Lung (tissue), 12 donors: ENCODE results near the gene SLCO3A1. TPM values are rescaled to one million over a fixed set of nuclear protein-coding genes. Genes with fewer than 3 reads are reported as not detected.

Experiments
- ATAC-seq: fragments of 200-7000 bp; cut with Tn5 transposase; one replicate; pipeline ENCODE4 v1.9.1; 2020; ENCODE audit warnings: moderate number of reproducible peaks; ENCODE audit not compliant: insufficient read depth, low FRiP score
- DNase-seq, 3 donors: peaks; one replicate each; pipeline ENCODE4 v3.0.0-alpha.2; 2013 to 2017
- H3K27ac ChIP-seq, 2 donors: one replicate each; pipeline ENCODE4 v1.5.1; 2013; ENCODE audit warnings: mild to moderate bottlenecking in 2 of 2, moderate library complexity in 2 of 2, control low read depth in 1 of 2, inconsistent platforms in 1 of 2, low read depth in 1 of 2, low read length in 1 of 2
- H3K27me3 ChIP-seq, 3 donors: one replicate each; pipeline ENCODE4 v1.5.1; 2013; ENCODE audit warnings: low read length in 2 of 3; ENCODE audit not compliant: control insufficient read depth in 3 of 3, insufficient read depth in 3 of 3
- H3K36me3 ChIP-seq, 4 donors: one replicate each; pipeline ENCODE4 v1.5.1; 2013; ENCODE audit warnings: low read length in 4 of 4, mild to moderate bottlenecking in 1 of 4, moderate library complexity in 1 of 4; ENCODE audit not compliant: control insufficient read depth in 4 of 4, insufficient read depth in 4 of 4
- H3K4me1 ChIP-seq, 5 donors: one replicate each; pipeline ENCODE4 v1.5.1; 2013; ENCODE audit warnings: low read length in 5 of 5, mild to moderate bottlenecking in 2 of 5, moderate library complexity in 1 of 5; ENCODE audit not compliant: control insufficient read depth in 5 of 5, insufficient read depth in 5 of 5
- H3K4me3 ChIP-seq: one replicate; pipeline ENCODE4 v1.5.1; 2013; ENCODE audit warnings: mild to moderate bottlenecking, control low read depth, moderate library complexity
- H3K9ac ChIP-seq, 2 donors: one replicate each; pipeline ENCODE4 v1.5.1; 2013; ENCODE audit warnings: low read length in 2 of 2, control low read depth in 1 of 2; ENCODE audit not compliant: insufficient read depth in 1 of 2
- H3K9me3 ChIP-seq, 4 donors: one replicate each; pipeline ENCODE4 v1.5.1; 2013; ENCODE audit warnings: low read length in 3 of 4, mild to moderate bottlenecking in 1 of 4, moderate library complexity in 1 of 4; ENCODE audit not compliant: control insufficient read depth in 4 of 4, insufficient read depth in 3 of 4
- WGBS, 2 donors: extraction: QIAGEN DNeasy Blood & Tissue Kit; methylation state at CpG; one replicate each; pipeline ENCODE4 v1.1.7; 2013; 5-methylcytosine and 5-hydroxymethylcytosine counted together
- polyA plus RNA-seq, 2 donors: library from polyadenylated mRNA; stranded (reverse); fragments of 200-250 nt; gene quantifications; one replicate each; pipeline ENCODE4 v1.2.1, GENCODE V29; 2013
- total RNA-seq, 2 donors: library from RNA; depleted of rRNA in 1 of 2; stranded (reverse); fragments of >200 nt in 1 of 2; gene quantifications; one replicate each; pipeline ENCODE4 v1.2.1, GENCODE V29; 2014 to 2021
- TF ChIP-seq, protein P1 (sequence below): IDR thresholded peaks from 2 replicates; pipeline ENCODE4 v1.5.1; 2012; ENCODE audit warnings: mild to moderate bottlenecking; ENCODE audit errors: control extremely low read depth, extremely low read depth
- donor health status: control.
- donor health status: control.
- donor health status: Bipolar disorder and iron deficiency.
- donor health status: healthy.
- donor health status: DM: yes; HTN: yes; CAD: no.

Gene SLCO3A1
- total and polyA plus RNA-seq, 4 donors = 20.5 to 56.3 (median 33.5) TPM

DNA sequence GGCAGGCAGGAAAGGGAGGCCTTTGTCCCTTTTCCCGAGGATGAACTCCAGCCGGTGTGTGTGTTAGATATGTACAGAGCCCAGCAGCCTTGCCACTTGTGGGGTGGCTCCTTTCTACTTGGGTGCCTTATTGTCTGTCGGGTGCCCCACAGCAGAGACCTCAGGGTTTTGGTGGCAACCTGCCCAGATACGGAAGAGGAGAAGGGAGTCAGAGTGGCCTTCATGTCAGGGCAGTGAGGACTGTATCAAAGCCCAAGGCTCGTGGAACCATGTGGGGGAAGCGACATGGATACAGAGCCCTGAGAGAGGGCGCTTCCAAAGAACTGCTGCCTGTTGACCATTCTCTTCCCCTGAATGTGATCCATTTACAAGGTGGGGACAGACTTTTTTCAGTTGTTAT, 166.2 kb downstream of the SLCO3A1 start:
- Histone ChIP-seq H3K4me3 (no peak overlapping the region), H3K27ac (no peak overlapping the region), H3K36me3 (no peaks in the 10 kb centered on the region), H3K9me3 (no peaks in the 10 kb centered on the region), H3K4me1 (peaks cover 0 to 25% (median 0%) of the 10 kb centered on the region in 5 donors), H3K9ac (no peak overlapping the region), H3K27me3 (no peaks in the 10 kb centered on the region)
- DNase-seq (no peak), ATAC-seq (no peak)
- TF ChIP-seq, protein P1, sequence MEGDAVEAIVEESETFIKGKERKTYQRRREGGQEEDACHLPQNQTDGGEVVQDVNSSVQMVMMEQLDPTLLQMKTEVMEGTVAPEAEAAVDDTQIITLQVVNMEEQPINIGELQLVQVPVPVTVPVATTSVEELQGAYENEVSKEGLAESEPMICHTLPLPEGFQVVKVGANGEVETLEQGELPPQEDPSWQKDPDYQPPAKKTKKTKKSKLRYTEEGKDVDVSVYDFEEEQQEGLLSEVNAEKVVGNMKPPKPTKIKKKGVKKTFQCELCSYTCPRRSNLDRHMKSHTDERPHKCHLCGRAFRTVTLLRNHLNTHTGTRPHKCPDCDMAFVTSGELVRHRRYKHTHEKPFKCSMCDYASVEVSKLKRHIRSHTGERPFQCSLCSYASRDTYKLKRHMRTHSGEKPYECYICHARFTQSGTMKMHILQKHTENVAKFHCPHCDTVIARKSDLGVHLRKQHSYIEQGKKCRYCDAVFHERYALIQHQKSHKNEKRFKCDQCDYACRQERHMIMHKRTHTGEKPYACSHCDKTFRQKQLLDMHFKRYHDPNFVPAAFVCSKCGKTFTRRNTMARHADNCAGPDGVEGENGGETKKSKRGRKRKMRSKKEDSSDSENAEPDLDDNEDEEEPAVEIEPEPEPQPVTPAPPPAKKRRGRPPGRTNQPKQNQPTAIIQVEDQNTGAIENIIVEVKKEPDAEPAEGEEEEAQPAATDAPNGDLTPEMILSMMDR = no peak
- WGBS, 2 donors = 84 to 94% methylated on average over 7 of the region's 7 CpGs

DNA sequence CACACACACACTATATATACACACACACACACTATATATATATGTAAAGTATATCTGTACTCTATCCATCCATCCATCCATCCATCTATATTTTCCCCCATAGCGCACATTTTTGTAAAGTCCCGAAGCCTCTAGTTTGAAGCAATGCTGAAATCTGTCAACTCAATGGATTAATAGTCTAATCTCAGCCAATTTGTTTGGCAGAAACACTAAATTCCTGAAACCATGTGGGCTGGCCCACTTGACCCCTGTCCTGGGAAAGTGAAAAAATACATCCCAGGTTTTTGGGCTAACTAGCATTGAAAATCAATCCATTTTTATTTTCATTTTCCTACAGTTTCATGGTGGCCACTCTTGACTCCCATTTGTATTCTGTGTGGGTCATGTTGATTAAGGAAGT, 166.7 kb downstream of the SLCO3A1 start:
- no peaks in the 10 kb centered on the region for H3K36me3 ChIP-seq
- H3K9me3 ChIP-seq = no peaks in the 10 kb centered on the region
- no peak for ATAC-seq
- no peaks in the 10 kb centered on the region for H3K27me3 ChIP-seq
- 79 to 96% methylated on average over 2 of the region's 2 CpGs for WGBS, 2 donors
- TF ChIP-seq, protein P1 = no peak
- no peak overlapping the region for H3K4me3 ChIP-seq
- H3K27ac ChIP-seq = no peak overlapping the region
- no peak for DNase-seq
- H3K9ac ChIP-seq = no peak overlapping the region
- peaks cover 0 to 25% (median 0%) of the 10 kb centered on the region in 5 donors for H3K4me1 ChIP-seq

DNA sequence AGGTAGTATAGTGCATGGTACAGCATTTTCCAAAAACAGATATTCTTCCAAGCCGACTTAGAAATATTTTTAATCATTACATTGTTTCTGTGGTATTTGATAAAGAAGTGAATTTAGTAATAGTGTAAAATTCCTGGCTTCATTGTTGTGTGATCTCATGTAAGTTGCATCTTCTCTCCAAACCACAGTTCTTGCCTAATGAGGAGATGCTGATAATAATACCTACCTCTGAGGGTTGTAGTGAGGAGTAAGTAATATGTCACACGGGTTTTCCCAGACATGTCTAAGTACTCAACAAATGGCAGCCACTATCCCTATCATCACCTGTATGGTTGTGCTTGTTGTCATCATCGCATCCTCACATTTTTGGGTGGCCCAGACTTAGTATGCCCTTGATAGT, 167.3 kb downstream of the SLCO3A1 start:
- Histone ChIP-seq H3K9ac (no peak overlapping the region), H3K4me1 (peaks cover 0 to 27% (median 5%) of the 10 kb centered on the region in 5 donors), H3K9me3 (no peaks in the 10 kb centered on the region), H3K36me3 (no peaks in the 10 kb centered on the region), H3K27ac (no peak overlapping the region), H3K4me3 (no peak overlapping the region), H3K27me3 (no peaks in the 10 kb centered on the region)
- ATAC-seq (peak; percentile 12), DNase-seq (no peak)
- 84 to 92% methylated on average over 3 of the region's 3 CpGs for WGBS, 2 donors
- TF ChIP-seq, protein P1 = no peak

DNA sequence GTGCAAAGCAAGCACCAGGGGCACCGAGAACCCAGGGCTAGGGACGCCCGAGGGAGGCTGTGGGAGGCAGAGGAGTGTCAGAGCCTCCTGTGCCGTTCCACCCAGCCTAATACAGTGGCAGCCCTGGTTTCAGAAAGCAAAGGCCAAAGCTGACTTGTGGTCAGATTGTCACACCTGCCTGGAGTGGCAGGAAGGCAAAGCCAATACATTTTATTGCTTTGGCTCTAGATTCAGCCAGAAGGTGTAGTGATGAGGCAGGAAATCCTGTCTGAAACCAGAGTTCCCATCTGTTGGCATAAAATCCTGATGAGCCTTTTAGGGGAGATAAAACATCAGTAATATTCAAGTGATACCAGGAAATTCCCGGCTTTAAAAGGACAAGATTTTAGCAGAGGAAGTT, 168.3 kb downstream of the SLCO3A1 start:
- WGBS, 2 donors = 69 to 70% methylated on average over 5 of the region's 5 CpGs
- Histone ChIP-seq H3K36me3 (no peaks in the 10 kb centered on the region), H3K4me1 (peaks cover 0 to 29% (median 7%) of the 10 kb centered on the region in 5 donors), H3K27me3 (no peaks in the 10 kb centered on the region), H3K4me3 (no peak overlapping the region), H3K9ac (no peak overlapping the region), H3K9me3 (no peaks in the 10 kb centered on the region), H3K27ac (no peak overlapping the region)
- DNase-seq (no peak), ATAC-seq (no peak)
- TF ChIP-seq, protein P1 = no peak
